ENCODE results near the gene EXOSC5.

EXOSC5 gene

GRCh38 chr19:41344162-41344561 is 53.0 kb downstream of the EXOSC5 start:
- no peak for DNase-seq (ENCODE audit: low read depth in 2 of 2)

GRCh38 chr19:41341669-41342490 is 55.3 kb downstream of the EXOSC5 start:
- DNase-seq (ENCODE audit: low read depth in 2 of 2): no peak

GRCh38 chr19:41339936-41340335 is 57.2 kb downstream of the EXOSC5 start:
- no peak for DNase-seq (ENCODE audit: low read depth in 2 of 2)

Measured in stimulated activated CD4-positive, alpha-beta T cell treated with anti-CD3 and anti-CD28 coated beads, Interleukin-12 subunit alpha, Interleukin-12 subunit beta, amount 100 ng/mL, for 24 hours (primary cell).